Measurements from ENCODE around the gene RXRA.

The RXRA gene

DNA sequence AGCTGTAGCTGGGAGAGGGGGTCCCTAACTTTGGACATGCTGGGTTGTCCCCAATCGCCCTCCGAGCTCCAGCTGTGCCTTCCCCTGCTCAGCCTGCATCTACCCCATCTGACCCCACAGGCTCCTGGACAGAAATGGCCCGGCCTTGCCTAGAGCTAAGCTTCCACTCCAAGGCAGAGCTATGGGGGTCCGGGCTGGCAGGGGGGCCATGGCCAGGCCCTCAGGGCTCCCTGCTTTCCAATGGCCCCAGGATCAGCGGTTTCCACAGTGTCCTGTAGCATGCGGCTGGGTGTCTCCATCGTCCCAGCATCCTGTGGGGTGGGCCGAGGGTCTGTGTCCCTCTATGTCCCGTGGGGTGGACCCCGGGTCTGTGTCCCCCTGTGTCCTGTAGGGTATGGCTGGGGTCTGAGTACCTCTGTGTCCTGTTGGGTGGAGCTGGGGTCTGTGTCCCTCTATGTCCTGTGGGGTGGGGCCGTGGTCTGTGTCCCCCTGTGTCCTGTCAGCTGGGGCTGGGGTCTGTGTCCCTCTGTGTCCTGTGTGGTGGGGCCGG is 130.6 kb downstream of the RXRA start:
- no peak for DNase-seq

DNA sequence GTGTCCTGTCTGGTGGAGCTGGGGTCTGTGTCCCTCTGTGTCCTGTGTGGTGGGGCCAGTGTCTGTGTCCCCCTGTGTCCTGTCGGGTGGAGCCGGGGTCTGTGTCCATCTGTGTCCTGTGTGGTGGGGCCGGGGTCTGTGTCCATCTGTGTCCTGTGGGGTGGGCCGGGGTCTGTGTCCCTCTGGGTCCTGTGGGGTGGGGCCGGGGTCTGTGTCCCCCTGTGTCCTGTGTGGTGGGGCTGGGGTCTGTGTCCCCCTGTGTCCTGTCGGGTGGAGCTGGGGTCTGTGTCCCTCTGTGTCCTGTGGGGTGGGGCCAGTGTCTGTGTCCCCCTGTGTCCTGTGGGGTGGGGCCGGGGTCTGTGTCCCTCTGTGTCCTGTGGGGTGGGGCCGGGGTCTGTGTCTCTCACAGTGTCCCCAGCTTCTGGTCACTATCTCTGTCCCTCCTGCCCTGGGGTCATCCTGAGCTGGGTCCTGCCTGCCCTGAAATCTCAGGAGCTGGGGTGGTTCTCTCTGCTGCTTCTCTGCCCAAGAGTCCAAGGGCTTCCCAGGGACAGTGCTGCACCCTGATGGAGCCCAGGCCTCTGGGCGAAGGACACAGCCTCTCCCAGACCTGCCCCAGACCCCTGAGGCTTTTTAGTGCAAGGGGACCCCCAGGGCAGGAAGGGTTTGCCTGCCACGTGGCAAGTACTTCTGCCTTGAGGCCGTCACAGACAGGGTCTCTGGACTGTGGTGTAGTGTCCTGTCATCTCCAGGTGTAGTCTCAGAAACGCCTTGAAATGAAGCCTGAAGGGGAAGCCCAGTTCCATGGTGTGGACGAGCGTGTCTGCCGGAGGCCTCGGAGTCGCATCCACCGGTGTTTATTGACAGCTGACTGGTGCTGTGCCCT is 131.3 kb downstream of the RXRA start:
- DNase-seq: no peak

DNA sequence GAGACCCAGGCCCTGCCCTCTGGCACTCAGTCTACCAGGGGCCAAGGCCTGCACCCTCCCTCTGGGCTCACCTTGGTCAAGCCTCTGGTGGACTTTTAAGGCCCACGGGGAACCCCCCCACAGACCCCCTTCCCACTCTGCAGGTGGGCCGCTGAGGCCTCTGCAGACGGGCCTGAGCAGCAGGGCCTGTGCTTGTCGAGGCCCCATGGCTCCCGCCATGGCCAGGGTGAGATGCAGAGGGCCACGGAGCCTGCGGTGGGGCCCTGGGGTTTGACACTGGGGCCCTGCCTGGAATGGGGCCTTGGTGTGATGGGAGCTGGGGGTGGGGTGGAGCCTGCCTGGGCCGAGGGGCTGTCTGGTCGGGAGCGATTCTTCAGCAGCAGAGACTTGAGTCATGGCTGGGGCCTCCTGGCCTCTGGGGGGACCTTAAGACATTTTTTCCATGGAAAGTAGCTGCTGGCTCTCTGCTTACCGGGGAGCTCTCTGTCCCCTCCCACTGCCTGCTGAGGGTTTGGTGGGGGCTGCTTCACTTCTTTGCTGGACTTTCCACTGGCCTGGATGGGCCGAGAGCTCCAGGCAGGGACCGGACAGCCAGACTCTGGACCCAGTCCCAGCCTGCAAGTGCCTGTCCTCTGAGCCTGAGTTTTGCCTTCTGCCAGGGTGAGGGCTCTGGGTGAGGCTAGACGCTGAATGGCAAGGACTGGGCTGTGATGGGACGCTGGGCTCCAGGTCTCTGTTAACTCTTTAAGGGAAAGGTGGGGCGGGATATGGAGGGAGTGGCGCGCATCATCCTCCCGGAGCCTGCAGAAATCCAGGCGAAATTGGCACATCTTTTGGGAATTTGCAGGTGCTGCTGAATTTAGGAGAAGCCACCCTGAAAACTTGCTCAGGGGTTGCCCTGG is 132.2 kb downstream of the RXRA start:
- DNase-seq: no peak

DNA sequence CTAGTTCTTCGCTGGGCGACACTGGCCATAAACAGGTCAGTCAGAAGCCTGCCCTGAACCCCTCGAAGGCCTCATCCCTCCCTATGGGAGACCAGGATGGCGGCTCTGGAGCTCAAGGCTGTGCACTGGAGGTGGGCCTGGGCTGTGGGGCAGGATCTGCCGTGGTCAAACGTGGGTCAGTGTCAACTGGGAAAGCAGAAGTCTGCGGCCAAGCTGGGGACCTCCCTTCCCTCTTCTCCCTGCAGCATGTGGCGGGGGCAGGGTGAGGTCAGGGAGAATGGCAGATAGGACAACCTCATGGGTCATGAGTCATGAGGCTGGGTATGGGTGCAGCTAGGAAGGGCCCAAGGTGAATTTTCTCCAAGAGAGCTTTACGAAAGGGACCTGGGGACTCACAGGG is 132.9 kb downstream of the RXRA start:
- no peak for DNase-seq

DNA sequence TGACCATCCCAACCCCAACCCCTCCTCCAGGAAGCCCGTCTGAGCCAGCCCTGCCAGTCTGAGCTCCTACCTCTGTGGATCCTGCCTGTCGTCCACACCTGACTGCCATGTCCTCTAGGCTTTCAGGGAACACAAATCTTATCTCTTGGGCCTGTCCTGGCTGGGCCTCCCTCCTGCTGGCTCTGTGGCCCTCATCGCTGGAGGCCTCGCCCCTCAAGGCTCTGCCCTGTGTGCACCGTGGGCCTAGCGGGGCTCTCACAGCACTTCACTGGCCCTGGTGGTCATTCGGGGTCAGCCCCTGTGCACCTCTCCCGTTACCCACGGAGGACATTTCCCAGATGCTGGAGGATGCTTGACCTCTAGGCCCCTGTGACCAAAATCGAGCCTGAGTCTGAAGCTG is 133.3 kb downstream of the RXRA start:
- no peak for DNase-seq

DNA sequence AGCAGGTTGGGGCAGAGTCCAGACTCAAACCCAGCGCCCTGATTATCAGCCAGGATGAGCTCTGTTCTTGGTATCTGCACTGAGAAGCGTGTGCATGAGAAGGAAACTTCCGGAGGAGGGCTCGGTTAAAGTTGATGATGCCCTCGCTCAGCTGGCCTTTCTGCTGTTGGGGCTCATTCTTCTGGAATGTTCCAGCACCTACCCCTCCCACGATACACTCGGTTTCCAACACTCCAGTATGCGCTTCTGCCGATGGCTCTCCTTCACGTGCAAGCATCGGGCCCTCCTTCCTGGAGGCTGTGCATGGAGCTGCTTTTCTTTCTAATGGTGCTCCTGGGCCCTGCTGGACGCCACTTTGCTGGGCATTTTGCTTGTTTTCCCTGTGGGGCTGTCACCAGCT is 134.0 kb downstream of the RXRA start:
- no peak for DNase-seq

DNA sequence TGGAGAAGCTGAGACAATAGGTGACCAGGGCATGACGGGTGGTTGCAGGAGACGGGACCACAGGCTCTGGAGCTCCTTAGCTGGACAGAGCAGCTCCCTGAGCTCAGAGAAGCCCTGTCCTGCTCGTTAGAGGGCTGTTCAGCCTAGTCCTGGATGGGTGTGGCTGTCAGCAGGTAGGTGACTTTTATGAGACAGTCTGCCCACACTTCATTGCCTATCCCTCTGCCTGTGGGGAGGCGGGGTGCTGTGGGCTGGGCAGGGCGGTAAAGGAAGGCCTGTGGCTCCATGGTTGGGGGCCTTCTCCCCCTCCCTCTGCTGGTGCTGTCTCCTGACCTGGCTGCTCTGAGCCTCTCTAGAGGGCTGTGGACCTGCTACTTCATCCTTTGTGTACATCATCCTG is 134.6 kb downstream of the RXRA start:
- no peak for DNase-seq

DNA sequence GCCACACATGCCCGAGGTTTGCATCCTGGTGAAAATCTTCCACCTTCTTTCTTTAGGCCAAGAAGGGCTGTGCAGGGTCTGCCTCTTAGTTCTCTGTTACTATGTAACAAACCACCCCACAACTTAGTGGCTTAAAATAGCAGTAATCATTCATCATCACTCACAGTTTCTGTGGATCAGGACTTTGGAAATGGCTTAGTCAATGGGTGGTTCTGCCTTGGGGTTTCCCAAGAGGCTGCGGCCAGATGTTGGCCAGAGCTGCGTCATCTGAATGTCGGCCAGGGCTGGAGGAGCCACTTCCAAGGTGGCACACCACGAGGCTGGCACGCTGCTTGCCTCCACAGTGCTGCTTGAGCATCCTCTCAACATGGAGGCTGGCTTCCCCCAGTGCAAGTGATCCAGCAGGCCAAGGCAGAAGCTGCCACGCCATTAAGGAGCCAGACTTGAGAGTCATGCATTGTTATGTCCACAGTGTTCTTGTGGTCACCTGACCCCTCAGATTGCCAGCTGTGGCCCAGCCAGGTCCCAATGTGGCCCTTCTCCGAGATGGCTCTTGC is 135.2 kb downstream of the RXRA start:
- DNase-seq: no peak

DNA sequence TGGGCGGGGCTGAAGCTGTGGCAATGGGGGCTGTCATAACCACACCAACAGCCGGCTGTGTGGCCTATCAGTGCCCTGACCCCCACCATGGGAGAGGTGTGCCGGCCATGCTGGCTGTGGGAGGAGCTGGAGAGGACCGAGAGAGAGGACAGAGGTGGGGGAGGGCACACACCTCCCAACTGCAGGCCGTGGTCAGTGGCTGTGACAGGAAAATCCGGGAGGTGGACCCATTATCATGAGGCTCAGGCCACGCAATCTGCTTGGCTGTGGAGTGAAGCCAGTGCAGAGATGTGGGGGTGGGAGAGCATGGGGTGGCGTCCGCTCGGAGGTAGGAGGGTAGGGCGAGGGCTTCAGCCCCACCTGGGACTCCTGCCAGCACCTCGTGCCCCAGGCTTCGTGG is 136.1 kb downstream of the RXRA start:
- no peak for DNase-seq

DNA sequence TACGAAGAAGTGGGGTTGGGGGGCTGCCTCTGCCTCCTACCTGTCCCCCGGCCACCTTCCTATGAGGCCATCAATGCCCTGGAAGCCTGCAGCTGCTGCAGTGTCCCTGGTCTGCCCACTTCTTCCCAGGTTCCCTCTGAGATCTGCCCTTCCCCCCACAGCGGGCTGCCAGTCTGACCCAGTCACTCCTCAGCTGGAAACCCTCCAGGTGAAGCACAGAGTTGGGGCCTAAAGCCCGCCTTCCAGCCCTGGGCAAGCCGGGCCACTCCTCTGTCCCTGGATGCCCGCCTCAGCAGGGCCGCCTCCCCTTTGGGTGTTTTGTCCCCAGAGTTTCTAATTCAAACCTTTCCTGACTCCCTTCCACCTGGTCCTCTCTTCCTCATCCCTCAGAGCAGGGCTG is 137.0 kb downstream of the RXRA start:
- no peak for DNase-seq

DNA sequence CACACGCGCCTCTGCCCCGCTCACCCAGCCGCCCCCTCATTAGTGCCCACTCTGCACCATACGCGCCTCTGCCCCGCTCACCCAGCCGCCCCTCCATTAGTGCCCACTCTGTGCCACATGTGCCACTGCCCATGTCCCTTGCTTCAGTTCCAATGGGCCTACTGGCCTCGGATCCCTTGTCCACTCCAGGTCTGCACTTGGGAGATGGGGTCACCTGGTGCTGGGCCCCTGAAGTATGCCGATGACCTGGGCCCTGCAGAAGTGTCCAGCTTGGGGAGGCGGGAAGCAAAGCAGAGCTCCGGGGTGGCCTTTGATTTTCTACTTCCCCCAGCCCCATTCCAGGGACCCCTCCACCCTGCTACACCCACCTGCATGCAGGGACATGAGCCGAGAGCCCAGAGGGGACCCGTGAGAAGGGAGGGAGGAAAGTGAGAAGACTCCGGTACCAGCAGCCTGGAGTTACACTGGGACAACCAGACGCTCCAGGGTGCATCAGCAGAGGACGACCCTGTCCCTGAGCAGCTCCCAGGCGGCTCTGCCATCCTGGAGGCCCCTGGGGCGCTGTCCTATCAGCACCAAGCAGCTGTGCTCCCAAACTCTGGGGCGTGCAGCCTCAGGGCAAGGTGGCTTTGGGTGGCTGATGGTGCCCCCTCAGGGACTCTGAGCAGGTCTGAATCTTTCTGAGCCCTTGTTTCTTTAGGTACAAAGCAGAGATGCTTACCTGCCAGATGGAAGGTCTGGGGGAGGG is 140.8 kb downstream of the RXRA start:
- no peak for DNase-seq

DNA sequence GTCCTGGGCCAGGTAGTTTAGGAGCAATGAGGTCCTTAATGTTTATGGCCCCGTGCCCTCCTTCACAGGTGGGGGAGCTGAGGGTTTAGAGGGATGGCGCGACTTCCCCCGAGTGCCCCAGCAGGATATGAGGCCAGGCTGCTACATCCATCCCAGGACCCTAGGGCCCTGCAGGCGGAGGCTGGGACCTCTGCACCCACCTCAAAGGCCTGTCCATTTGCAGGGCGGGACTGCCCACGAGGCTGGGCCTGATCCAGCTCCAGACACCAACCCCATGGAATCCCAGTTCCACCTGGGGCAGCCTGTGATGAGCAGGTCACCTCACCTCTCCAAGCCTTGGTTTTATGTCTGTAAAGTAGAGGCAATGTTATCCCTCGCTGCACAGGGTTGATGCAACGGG is 142.1 kb downstream of the RXRA start:
- no peak for DNase-seq

DNA sequence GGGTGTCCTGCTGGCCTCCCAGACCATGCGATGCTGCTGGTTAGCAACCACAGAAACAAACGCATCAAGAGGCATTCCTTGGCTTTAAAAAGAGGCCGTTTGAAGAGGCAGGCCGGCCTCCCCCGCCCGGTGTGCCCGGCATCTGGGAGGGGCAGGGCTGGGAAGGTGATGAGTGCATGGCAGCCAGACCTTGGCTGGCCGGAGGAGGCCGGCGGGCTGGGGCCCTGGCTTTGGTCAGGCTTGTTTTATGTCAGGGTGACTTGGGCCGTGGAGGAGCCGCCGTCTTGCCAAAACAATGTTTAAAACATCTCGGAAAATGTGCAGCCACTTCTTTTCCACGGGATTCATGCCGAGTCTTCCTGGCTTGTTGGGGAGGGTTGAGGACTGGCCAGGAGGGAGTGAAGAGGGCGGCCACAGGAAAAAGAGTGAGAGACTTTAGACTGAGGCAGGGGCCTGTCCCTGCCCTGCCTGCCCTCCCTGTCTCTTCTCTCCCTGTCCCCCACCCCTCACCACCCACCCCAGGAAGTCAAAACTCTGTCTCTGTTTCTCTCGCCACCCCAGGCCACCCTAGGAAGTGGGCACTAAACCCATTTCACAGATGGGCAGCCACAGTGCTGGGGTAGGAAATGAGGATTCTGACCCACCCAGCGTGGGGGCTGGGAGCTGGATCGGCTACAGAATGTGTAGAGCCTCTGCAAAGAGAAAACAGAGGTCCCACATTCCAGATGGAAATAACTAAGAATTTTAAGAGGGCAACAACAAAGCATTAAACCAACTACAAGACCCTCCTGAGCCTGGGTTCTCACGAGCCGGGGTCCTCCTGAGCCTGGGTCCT is 143.0 kb downstream of the RXRA start:
- no peak for DNase-seq

DNA sequence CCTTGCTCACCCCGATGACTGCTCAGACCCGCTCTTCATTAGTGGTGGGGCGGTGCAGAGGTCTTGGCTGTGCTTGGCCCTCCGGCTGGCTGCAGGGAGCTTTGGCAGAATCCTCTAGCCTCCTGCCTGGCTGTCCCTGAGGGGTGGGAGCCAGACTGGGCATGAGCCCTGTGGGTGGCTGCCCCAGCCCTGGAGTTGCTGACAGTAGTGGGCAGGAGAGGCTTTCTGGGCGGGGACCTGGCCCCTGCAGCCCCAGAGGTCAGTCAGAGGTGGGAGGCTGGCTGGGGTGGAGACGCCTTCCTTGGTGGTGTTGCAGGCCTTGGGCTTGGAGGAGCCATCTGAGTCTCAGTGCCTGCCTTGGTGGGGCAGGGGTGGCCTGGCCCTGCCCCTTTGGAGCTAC is 146.0 kb downstream of the RXRA start:
- DNase-seq: no peak

DNA sequence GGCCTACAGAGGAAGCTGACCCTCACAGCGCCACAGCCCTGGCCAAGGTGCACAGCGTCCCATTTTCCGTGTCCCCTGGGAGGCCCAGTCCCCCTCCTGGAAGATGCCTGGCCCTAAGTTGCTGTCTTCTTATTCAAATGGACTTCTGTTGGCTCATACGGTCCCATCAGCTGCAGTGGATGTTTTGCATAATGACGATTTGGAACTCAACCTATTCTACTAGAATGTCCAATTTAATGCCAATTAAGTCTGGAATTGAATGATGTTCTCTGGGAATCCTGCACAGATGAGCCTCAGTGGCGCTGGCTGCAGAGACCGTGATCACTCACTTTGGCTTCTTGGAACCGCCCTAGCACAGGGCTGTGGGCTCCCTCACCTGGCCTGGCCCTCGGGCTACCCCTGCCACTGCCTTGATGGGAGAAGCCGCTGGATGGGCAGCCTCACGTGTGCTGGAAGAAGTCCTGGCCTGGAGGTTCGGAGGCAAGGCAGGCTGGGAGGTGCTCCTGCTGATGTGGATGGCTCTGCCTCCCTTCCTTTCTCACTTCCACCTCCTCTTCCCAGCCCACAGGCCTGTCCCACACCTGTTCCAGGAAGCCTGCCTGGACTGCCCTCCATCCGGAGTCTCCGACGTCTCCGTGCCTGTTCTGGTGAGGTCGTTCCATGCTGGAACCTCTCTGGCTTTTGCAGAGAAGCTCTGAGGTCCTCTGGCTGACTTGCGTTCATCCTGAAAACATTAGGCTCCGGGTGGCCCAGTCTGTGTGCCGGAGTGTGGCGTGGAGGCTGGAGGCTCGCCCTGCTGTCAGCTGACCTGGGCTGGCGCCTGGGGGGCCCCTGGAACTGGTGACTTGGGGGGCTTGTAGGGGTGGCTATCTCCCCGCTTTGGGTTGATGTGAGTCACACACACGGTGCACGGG is 147.1 kb downstream of the RXRA start:
- DNase-seq: no peak

DNA sequence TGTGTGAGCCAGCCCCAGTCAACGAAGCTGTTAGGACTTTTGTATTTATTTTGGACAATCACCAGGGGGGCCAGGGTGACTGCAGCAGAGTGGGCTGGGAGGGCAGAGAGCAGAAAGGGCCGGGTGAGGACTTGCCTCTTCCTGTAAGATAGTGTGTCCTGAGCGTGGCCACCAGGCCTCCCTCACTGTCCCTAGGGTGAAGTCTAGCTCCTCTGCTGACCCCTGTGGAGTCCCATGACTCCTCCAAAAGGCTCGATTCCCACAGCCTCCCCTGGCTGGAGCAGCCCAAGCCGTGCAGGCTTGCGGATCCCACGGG is 147.8 kb downstream of the RXRA start:
- no peak for DNase-seq

DNA sequence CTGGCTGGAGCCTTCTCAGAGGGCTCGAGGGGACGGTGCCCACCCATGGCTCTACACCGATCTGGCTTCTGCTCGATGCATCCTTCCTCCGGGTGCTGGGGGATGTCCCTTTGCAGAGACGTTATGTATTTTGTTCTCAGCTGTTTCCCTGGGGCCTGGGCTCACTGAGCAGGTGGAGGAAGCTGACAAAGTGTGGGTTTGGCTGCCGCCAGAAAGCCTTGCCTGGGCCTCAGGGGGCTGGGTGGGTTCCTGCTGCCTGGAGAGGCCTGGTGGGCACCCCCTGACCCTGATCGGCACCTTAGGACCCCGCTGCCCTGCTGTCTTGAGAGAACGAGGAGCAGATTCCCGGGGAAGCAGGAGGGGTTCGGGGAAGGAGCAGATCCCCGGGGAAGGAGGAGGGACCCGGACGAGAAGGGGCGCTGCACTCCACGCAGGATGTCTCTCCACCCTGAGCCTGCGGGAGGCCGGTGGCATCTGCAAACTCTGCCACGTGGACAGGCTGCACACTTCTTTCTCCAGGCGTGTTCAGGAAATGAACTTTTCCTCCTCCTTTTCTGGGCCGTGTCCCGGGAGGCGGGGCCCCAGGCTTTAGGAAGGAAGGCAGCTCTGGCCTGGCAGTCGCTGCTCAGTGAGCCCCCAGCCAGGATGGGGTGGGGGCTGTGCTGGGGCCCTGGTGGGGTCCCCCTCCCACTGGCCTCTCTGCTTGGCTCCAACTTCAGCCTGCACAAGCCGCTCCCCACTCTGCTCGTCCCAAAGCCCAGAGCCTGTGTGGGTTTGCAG is 148.9 kb downstream of the RXRA start:
- DNase-seq: no peak

DNA sequence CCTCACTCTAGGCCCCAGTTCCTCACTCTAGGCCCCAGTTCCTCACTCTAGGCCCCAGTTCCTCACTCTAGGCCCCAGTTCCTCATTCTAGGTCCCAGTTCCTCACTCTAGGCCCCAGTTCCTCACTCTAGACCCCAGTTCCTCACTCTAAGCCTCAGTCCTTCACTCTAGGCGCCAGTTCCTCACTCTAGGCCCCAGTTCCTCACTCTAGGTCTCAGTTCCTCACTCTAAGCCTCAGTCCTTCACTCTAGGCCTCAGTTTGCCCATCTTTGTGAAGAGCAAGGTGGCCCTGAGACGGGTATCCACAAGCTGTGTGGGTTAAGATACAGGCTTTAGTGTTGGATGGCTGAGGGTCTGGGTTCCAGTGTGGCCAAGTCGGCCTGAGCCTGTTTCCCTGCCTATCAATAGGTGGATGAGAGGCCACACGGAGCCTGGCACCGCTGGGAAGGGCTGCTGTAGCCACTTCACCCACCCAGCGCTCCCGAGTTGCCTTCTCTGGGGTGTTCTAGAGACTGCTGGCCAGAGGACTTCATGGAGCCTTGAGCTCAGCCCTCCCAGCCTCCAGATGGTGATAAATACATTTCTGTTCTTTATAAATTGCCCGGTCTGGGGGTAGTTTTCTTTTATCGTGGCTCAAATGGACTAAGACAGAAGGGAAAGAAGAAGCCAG is 150.2 kb downstream of the RXRA start:
- no peak for DNase-seq

DNA sequence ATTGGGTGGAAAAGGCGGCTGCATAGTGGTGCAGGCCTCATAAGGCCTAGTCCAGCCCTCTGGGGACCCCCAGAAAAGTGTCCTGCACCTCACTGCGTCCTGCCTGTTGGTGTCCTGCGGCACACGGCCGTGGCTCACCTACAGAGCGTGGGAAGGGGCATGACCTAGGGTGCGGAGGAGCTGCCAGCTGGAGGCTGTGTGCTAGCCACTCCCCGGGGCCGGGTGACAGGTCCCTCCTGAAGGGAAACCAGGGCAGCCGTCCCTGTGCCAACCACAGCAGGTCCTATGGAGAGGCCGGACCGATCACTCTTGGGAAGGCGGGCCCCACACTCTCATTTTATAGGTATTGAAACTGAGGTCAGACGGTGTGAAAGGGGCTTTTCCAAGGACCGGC is 150.7 kb downstream of the RXRA start:
- DNase-seq: no peak

All from NCI-H187 treated with DMSO at 0.1 percent for 48 hours (cell line).